ENCODE measurements around the gene NELL2.
"Not testable (repeated sequence)": the region's sequence is repeated elsewhere in the genome, so short reads cannot be mapped to it uniquely, and the experiment has no call there.

The NELL2 gene

GRCh38 chr12:44779766-44780165 lies 96.3 kb downstream of the NELL2 start:
- DNase-seq (ENCODE audit: low read depth in 4 of 4, low spot score in 1 of 4), result no peak

- no peak for DNase-seq (ENCODE audit: low read depth in 4 of 4, low spot score in 1 of 4)
These were observed 97.3 kb downstream of the NELL2 start for GRCh38 chr12:44778863-44779262.

- DNase-seq (ENCODE audit: low read depth in 4 of 4, low spot score in 1 of 4), result no peak
These were observed 99.1 kb downstream of the NELL2 start for GRCh38 chr12:44777044-44777443.

GRCh38 chr12:44775901-44776300 lies 100.2 kb downstream of the NELL2 start:
- DNase-seq (ENCODE audit: low read depth in 4 of 4, low spot score in 1 of 4), result no peak

DNA sequence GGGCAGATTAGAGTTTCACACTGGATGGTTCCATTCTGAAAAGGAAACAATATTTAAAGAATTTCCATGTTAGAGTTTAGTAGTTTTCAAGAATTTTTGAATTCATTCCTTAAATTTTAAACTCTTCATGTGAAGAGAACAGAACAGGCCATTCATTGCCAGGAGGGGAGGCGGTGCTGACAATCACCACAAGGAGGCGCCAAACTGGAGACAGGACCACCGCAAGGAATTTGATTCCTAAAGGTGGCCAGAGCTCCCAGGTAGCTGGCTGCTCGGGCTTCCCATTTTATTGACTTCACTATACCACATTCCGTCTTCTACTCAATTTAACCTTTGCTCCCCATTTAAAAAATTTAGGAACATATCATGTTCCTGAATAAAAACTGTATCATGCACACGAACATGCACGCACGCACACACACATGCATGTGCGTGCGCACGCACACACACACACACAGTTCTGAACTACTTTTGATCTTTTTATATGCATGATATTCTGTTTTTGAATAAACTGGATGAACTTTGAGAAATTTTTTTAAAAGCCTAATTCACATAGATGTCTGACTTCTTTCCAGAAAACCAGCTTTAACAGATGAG lies 101.2 kb downstream of the NELL2 start:
- DNase-seq (ENCODE audit: low read depth in 4 of 4, low spot score in 1 of 4), result peak; percentile 45 to 49 (median 46)

GRCh38 chr12:44771485-44772021 lies 104.6 kb downstream of the NELL2 start:
- no peak for DNase-seq (ENCODE audit: low read depth in 4 of 4, low spot score in 1 of 4)

GRCh38 chr12:44765796-44766195 lies 110.3 kb downstream of the NELL2 start:
- DNase-seq (ENCODE audit: low read depth in 4 of 4, low spot score in 1 of 4), result no peak

GRCh38 chr12:44763021-44763420 lies 113.1 kb downstream of the NELL2 start:
- no peak for DNase-seq (ENCODE audit: low read depth in 4 of 4, low spot score in 1 of 4)

- no peak for DNase-seq (ENCODE audit: low read depth in 4 of 4, low spot score in 1 of 4)
These were observed 116.8 kb downstream of the NELL2 start for GRCh38 chr12:44759289-44759688.

DNA sequence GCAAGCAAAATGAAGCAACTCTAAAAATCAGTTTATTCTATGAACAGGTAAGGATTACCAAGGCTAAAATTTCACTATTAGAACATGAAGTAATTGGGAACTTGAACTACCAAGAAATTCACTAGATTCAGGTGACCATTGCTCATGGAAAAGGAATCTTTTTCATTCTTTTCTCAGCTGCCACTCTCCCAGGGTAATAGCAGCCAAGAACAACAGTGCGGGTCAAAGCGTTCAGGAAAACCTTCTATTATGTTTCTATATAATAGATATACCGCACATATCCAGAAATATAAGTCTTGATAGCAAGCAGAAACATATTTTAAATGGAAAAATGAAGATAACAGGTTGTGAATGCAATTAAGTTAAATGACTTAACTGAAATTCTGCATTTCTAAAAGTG lies 125.6 kb downstream of the NELL2 start:
- DNase-seq (ENCODE audit: low read depth in 4 of 4, low spot score in 1 of 4), result no peak

- DNase-seq (ENCODE audit: low read depth in 4 of 4, low spot score in 1 of 4), result no peak
These were observed 126.5 kb downstream of the NELL2 start for GRCh38 chr12:44749566-44749965.

DNA sequence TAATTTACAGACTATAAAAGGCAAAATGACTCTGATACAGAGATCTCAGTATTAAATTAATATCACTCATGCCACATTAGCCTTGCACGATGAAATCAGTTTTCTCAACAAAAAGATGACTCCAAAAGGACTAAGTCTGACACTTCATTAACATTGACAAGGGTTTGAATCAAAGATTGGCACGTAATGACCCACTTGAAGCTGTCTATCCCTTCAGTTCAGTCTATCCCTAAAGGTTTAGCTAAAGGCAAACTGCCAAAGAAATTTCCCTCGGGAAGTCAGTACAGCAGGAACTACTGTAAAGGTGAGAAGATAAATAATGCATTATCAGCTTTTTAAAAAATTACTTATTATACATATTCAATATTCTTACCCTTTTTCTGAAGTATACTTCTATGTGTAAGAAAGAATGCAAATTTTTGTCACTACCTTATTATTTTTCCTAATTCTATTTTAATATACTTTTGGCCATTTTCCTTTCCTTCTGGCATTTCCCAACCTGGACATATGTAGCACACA lies 127.1 kb downstream of the NELL2 start:
- DNase-seq (ENCODE audit: low read depth in 4 of 4, low spot score in 1 of 4), result no peak

DNA sequence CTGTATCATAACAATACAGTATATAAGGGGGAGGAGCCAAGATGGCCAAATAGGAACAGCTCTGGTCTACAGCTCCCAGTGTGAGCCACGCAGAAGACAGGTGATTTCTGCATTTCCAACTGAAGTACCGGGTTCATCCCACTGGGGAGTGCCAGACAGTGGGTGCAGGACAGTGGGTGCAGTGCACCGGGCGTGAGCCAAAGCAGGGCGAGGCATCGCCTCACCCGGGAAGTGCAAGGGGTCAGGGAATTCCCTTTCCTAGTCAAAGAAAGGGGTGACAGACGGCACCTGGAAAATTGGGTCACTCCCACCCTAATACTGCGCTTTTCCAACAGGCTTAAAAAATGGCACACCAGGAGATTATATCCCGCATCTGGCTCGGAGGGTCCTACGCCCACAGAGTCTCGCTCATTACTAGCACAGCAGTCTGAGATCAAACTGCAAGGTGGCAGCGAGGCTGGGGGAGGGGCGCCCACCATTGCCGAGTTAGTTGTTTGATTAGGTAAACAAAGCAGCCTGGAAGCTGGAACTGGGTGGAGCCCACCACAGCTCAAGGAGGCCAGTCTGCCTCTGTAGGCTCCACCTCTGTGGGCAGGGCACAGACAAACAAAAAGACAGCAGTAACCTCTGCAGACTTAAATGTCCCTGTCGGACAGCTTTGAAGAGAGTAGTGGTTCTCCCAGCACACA lies 134.7 kb downstream of the NELL2 start:
- not testable (repeated sequence) for DNase-seq (ENCODE audit: low read depth in 4 of 4, low spot score in 1 of 4)

DNA sequence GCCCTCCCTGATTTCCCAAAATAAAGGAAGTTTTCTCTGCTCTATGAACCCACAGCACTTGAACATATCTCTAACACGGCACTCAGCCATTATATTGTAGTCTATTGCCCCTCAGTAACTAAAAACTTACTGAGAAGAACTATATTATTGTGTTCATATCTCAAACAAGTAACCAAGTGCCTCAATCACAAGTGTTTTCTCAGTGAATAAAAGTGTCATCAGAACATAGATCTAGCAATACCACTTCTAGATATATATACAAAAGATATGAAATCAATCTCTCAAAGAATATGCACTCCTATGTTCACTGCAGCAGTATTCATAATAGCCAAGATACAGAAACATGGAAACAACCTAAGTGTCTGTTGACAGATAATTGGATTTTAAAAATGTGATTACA lies 138.1 kb downstream of the NELL2 start:
- no peak for DNase-seq (ENCODE audit: low read depth in 4 of 4, low spot score in 1 of 4)

- DNase-seq (ENCODE audit: low read depth in 4 of 4, low spot score in 1 of 4), result no peak
These were observed 147.5 kb downstream of the NELL2 start for GRCh38 chr12:44728566-44728965.

DNA sequence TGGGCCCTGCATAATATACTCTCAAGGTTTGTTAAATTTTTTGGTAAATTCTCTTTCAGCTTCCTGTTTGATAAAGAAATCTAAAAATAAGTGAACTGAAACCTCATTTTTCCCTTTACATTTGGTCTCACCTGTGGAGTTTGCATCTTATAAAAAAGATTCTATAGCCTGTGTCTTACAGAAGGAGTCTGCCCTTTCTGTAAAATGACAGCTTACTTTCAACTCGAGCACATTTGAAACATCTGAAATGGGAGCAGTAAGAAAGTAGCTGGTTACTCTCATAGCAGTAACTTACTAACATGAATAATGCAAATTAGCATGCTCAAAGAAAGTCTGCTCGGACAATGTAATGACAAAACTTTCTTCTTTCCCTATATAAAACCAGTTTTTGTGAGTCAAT lies 155.8 kb downstream of the NELL2 start:
- no peak for DNase-seq (ENCODE audit: low read depth in 4 of 4, low spot score in 1 of 4)

DNA sequence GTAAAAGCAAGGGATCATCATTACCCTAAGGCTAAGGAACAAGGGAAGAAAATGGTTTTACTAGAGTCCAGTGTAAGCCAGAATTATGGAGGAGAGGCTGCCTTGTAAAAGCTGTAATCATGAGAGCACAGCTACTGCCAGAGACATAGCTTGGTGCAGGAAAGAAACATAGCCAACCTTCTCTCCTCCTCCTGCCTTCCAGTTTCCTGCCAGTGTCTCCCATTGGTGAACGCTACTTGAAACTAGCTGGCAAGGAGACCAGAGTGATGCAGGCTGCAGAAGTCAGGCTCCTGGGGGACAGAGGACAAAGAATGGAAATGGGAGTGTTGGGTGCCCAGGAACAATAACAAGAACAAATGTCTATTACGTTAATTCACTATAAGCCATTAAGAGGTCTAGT lies 158.5 kb downstream of the NELL2 start:
- no peak for DNase-seq (ENCODE audit: low read depth in 4 of 4, low spot score in 1 of 4)

DNA sequence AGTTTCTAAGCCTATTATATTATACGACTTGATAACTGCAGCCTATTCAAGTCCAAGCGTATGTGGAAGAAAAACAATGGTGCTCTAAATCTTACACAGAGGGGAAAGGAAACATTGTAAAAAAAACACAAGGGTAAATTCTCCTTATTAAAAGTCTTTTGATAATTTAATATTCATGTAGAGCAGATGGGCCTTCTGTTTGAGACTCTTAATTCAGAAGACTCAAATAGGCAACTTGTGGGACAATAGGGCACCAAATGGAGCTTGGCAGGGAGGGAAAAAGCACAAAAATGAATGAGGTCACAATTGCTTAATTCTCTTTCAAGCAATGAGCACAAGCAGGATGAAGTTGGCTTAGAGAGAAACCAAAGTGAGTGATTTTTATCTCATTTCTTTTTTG lies 159.4 kb downstream of the NELL2 start:
- no peak for DNase-seq (ENCODE audit: low read depth in 4 of 4, low spot score in 1 of 4)

DNA sequence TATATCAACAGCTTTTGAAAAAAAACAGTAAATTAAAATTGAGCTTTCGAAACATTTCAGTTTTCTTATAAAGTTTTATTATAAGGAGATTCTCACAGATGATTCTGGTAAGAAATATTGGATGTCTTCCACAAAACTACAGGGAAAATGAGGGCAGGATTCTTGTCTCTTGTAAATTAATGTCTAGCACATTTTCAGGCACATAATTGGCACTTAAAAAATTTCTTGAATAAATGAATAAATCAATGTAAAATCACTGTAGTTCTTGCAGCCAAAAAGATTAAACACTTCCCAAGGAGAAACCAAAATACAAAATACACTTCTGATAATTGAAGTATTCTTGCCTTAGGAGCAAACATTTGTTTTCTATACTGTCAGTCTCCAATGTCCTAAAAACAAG lies 164.4 kb downstream of the NELL2 start:
- DNase-seq (ENCODE audit: low read depth in 4 of 4, low spot score in 1 of 4), result no peak

- no peak for DNase-seq (ENCODE audit: low read depth in 4 of 4, low spot score in 1 of 4)
These were observed 166.9 kb downstream of the NELL2 start for GRCh38 chr12:44709166-44709565.

GRCh38 chr12:44708218-44708617 lies 167.9 kb downstream of the NELL2 start:
- DNase-seq (ENCODE audit: low read depth in 4 of 4, low spot score in 1 of 4), result no peak

DNA sequence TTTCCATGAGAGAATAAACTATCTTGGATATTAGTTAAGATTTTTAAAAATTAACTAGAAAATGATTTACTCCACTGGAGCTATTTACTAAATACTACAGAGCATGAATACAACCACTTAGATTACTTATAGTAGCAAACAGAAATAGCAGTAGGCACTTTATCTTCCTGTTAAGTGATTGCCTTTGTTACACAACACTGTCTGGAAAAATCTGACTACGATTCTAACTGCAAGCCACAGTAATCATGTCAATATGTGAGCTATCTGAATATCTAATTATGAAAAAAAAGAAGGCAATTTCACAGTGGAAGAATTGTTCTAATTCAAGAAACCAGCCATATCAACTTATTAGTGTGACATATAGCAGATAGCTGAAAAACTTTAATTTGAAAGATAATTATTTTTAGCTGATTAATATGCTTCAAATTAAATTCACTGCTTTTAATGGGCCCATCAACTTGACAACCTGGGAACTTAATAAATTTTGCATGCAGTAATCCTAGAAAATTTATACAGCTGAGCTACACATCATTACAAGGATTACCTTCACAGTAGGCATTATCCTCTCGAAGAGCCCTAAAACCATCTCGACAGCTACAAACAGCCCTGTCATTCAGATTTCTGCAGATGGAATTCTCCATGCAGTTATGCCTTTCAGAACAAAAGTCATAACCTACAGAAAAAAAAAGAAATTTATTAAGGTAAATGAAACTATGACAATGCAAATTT lies 172.8 kb downstream of the NELL2 start:
- no peak for DNase-seq (ENCODE audit: low read depth in 4 of 4, low spot score in 1 of 4)
